ENCODE data around the gene DPP9. TPM values are rescaled to one million over a fixed set of nuclear protein-coding genes. Genes with fewer than 3 reads are reported as not detected.
A peak's percentile ranks its signal among the peaks of the same experiment; 100 is the strongest.

DPP9 gene
- total and polyA plus RNA-seq, 8 donors, result 18.7 to 178 (median 48.7) TPM

DNA sequence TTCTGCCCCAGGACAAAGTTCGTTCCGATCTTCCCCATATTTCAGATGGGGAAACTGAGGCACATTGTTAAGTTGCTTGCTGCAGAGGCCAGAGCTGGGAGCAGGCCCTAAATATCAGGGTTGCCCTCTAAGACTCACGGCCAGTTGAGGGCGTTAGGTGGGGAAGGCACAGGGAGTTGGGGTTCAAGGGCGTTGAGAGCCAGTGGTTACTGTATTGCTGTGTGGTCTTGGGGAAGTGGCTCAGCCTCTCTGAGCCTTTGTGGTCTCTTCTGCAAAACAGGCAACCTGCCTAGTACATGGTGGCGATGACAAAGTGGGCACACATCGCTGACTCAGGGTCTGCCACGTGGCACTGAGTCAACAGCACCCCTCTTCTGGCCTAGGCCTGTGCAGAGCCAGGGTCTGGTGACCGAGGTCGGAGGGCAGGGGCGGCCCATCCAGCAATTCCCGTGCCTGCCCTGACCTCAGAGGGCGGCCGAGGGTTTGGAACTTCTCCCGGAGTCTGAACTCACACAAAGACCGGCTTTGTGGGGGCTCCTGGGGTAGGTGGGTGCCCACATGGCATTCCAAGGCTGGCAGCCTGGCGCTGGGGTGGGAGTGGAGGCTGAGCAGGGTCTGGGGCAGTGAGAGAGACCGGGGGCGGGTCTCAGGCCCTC lies 74.1 kb downstream of the DPP9 start:
- no peak for TF ChIP-seq EP300 (IDR thresholded peaks at IDR 0.05)
- no peak for TF ChIP-seq POLR2AphosphoS5 (IDR thresholded peaks at IDR 0.05)
- TF ChIP-seq POLR2A (IDR thresholded peaks at IDR 0.05), result no peak
- TF ChIP-seq, protein P1, sequence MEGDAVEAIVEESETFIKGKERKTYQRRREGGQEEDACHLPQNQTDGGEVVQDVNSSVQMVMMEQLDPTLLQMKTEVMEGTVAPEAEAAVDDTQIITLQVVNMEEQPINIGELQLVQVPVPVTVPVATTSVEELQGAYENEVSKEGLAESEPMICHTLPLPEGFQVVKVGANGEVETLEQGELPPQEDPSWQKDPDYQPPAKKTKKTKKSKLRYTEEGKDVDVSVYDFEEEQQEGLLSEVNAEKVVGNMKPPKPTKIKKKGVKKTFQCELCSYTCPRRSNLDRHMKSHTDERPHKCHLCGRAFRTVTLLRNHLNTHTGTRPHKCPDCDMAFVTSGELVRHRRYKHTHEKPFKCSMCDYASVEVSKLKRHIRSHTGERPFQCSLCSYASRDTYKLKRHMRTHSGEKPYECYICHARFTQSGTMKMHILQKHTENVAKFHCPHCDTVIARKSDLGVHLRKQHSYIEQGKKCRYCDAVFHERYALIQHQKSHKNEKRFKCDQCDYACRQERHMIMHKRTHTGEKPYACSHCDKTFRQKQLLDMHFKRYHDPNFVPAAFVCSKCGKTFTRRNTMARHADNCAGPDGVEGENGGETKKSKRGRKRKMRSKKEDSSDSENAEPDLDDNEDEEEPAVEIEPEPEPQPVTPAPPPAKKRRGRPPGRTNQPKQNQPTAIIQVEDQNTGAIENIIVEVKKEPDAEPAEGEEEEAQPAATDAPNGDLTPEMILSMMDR (IDR thresholded peaks at IDR 0.05), result no peak
- Histone ChIP-seq H3K4me1 (peaks cover 4 to 23% (median 12%) of the 10 kb centered on the region in 4 donors), H3K27me3 (no peaks in the 10 kb centered on the region), H3K9me3 (no peaks in the 10 kb centered on the region), H3K36me3 (peaks cover 5 to 28% (median 26%) of the 10 kb centered on the region in 4 donors), H3K27ac (peak overlapping the region in 3 of 5 donors; percentile 31 to 92 (median 79)), H3K4me3 (no peak overlapping the region)
- intact Hi-C loops (cut with DNase I; ENCODE audit: low total_unique reads), result no loop called here
- 84 to 91% (median 89%) methylated on average over 8 to 19 of the region's 19 CpGs for WGBS, 5 donors
- no peak for DNase-seq

DNA sequence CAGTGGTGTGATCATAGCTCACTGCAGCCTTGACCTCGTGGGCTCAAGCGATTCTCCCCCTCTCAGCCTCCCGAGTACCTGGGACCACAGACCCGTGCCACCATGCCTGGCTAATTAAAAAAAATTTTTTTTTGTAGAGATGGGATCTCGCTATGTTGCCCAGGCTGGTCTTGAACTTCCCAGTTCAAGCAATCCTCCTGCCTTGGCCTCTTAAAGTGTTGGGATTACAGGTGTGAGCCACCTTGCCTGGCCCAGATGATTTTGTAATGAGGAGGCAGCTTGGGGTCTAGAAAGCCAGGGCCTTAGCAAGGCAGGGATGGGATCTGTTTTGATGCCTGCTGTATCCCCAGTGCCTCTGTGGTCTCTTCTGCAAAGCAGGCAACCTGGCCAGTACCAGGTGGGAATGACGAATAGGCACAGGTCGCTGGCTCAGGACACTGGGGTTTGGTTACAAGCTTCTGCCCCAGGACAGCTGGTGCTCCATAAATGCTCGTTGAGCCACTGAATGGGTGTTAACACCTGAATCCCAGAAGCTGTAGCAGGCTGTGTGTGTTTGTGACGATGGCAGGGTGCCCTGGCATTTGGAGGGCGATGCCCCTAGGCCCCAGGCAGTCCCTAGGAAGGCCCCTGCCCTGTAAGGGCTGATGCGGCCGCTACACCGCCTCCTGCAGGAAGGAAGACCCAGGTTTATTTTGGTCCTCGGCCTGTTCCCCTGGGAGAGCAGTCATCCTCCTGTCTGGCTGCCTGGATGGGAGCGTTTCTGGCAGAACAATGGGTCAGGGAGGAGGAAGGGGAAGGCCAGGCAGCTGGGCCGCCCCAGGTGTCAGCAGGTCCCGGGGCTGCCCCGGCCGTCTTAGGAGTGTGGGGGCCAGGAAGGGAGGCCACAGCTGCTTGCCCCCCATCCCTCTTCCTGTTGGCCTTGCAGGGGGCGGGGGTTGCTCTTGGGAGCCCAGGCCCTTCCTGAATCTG lies 75.7 kb downstream of the DPP9 start:
- TF ChIP-seq POLR2AphosphoS5 (IDR thresholded peaks at IDR 0.05), result peak in 2 of 3 donors; percentile 9 to 31
- TF ChIP-seq, protein P1 (IDR thresholded peaks at IDR 0.05), result no peak
- no peaks in the 10 kb centered on the region for H3K27me3 ChIP-seq
- WGBS, 5 donors, result 46 to 80% (median 75%) methylated on average over 14 to 20 of the region's 20 CpGs
- intact Hi-C loops (cut with DNase I; ENCODE audit: low total_unique reads), result no loop called here
- no peaks in the 10 kb centered on the region for H3K9me3 ChIP-seq
- peaks cover 5 to 21% (median 17%) of the 10 kb centered on the region in 4 donors for H3K36me3 ChIP-seq
- peak overlapping the region; percentile 9 to 92 (median 74) for H3K27ac ChIP-seq
- no peak overlapping the region for H3K4me3 ChIP-seq
- peak in 1 of 2 donors; percentile 58 for DNase-seq
- peaks cover 4 to 28% (median 12%) of the 10 kb centered on the region in 4 donors for H3K4me1 ChIP-seq

DNA sequence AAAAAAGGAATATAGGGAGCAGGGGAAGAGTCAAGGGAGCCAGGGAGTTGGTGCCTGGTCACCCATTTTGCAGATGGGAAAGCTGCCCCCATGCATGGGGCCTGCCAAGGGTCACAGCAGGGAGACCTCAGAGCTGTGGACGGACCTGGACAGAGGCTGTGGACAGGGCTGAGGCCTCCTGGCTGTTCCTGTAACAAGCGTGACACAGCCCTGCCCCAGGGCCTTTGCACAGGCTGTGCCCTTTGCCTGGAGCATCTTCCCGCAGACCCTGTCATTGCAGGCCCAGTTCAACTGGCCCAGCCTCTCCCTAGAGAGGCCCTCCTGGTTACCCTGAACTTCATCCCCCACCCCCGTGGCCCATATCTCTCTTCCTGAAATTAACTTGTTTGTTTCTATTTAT lies 77.9 kb downstream of the DPP9 start:
- Histone ChIP-seq H3K4me1 (peaks cover 4 to 48% (median 21%) of the 10 kb centered on the region in 4 donors), H3K36me3 (peaks cover 0 to 7% (median 0%) of the 10 kb centered on the region in 4 donors), H3K27ac (peak overlapping the region in 3 of 5 donors; percentile 74 to 92 (median 79)), H3K27me3 (no peaks in the 10 kb centered on the region), H3K4me3 (no peak overlapping the region), H3K9me3 (no peaks in the 10 kb centered on the region)
- 80 to 90% (median 85%) methylated on average over 4 of the region's 4 CpGs for WGBS, 5 donors
- DNase-seq, result no peak
- intact Hi-C loops (cut with DNase I; ENCODE audit: low total_unique reads), result no loop called here
- TF ChIP-seq POLR2AphosphoS5 (IDR thresholded peaks at IDR 0.05) (no peak), POLR2A (IDR thresholded peaks at IDR 0.05) (no peak), EP300 (IDR thresholded peaks at IDR 0.05) (no peak)
- TF ChIP-seq, protein P1 (IDR thresholded peaks at IDR 0.05), result no peak

DNA sequence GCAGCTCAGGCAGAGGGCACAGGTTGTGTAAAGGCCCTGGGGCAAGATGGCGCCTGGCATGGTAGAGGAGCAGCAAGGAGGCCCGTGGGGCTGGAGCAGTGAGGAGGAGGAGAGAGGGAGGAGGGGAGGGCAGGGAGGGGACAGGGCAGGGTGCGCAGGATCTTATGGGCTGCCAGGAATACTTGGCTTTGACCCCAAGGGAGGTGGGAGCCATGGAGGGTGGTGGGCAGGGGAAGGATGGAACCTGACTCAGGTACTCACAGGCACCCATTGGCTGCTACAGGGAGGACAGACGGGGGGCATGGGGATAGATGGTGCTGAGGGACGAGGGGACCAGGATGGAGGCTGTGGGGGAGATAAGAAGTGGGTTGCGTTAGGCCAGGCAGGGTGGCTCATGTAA lies 81.0 kb downstream of the DPP9 start:
- Histone ChIP-seq H3K4me3 (no peak overlapping the region), H3K9me3 (no peaks in the 10 kb centered on the region), H3K27ac (peak overlapping the region in 2 of 5 donors; percentile 7 to 92), H3K36me3 (no peaks in the 10 kb centered on the region), H3K4me1 (peaks cover 15 to 51% (median 27%) of the 10 kb centered on the region in 4 donors), H3K27me3 (no peaks in the 10 kb centered on the region)
- DNase-seq, result no peak
- intact Hi-C loops (cut with DNase I; ENCODE audit: low total_unique reads), result no loop called here
- WGBS, 5 donors, result 89 to 95% (median 90%) methylated on average over 6 of the region's 6 CpGs
- no peak for TF ChIP-seq EP300 (IDR thresholded peaks at IDR 0.05)
- TF ChIP-seq POLR2AphosphoS5 (IDR thresholded peaks at IDR 0.05), result no peak
- TF ChIP-seq, protein P1 (IDR thresholded peaks at IDR 0.05), result no peak
- TF ChIP-seq POLR2A (IDR thresholded peaks at IDR 0.05), result no peak
